Measurements from ENCODE around the gene SENP3.

The SENP3 gene

DNA sequence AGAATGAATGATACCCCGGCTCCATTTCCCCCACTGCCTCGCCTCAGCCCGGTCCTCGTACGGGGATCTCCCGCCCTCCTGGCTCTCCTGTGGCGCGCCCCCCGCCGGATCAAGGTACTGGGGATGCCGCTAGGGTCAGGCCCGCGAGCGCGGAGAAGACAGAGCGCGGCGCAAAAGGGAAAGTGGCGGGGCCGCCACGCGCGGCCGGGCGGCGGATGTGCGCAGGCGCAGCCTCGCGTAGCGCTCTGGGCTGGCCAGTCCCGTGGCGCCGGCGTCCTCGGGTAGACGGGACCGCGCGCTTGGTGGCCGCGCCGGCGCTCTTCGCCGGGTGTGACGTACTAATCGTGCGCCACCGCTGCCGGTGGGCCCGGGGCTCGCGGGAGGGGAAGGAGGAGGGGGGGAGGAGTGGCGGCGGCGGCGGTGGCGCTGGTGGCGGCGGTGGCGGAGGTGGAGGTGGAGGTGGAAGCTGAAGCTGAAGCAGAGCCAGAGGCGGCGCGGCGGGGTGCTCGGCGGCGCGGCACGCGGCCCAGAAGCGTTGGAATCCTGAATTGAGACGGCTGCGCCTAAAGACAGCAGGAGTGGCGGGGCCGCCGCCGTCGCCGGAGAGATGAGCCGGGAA, at the start of gene SENP3:
Gene SENP3, plus strand, starts transcription at position 331 of the 619 bp plus-strand sequence. CDS start 1,158 bp downstream, outside the sequence.
- DNase-seq: peak; percentile 88

DNA sequence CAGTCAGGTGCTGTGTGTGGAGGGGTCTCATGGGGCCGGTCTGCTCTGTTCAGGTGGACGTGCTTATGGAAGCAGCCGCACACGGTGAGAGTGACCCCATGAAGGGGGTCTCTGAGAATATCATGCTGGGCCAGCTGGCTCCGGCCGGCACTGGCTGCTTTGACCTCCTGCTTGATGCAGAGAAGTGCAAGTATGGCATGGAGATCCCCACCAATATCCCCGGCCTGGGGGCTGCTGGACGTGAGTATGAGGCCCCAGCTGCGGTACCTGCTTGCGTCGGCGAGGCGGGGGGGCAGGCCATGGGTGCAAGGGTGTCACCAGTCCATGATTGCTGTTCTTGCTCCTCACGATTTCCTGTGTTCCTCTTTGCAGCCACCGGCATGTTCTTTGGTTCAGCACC, 49.6 kb upstream of the SENP3 start:
- DNase-seq: no peak

DNA sequence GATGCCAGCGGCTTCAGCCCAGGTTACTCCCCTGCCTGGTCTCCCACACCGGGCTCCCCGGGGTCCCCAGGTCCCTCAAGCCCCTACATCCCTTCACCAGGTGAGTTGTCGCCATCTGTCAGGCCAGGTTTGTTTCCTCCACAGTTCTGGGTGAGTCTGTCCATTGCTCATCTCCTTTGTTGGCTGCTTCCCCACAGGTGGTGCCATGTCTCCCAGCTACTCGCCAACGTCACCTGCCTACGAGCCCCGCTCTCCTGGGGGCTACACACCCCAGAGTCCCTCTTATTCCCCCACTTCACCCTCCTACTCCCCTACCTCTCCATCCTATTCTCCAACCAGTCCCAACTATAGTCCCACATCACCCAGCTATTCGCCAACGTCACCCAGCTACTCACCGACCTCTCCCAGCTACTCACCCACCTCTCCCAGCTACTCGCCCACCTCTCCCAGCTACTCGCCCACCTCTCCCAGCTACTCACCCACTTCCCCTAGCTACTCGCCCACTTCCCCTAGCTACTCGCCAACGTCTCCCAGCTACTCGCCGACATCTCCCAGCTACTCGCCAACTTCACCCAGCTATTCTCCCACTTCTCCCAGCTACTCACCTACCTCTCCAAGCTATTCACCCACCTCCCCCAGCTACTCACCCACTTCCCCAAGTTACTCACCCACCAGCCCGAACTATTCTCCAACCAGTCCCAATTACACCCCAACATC, 48.7 kb upstream of the SENP3 start:
- DNase-seq: no peak

DNA sequence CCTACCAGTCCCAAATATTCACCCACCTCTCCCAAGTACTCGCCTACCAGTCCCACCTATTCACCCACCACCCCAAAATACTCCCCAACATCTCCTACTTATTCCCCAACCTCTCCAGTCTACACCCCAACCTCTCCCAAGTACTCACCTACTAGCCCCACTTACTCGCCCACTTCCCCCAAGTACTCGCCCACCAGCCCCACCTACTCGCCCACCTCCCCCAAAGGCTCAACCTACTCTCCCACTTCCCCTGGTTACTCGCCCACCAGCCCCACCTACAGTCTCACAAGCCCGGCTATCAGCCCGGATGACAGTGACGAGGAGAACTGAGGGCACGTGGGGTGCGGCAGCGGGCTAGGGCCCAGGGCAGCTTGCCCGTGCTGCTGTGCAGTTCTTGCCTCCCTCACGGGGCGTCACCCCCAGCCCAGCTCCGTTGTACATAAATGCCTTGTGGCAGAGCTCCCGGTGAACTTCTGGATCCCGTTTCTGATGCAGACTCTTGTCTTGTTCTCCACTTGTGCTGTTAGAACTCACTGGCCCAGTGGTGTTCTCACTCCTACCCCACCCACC, 47.8 kb upstream of the SENP3 start:
- DNase-seq: no peak

DNA sequence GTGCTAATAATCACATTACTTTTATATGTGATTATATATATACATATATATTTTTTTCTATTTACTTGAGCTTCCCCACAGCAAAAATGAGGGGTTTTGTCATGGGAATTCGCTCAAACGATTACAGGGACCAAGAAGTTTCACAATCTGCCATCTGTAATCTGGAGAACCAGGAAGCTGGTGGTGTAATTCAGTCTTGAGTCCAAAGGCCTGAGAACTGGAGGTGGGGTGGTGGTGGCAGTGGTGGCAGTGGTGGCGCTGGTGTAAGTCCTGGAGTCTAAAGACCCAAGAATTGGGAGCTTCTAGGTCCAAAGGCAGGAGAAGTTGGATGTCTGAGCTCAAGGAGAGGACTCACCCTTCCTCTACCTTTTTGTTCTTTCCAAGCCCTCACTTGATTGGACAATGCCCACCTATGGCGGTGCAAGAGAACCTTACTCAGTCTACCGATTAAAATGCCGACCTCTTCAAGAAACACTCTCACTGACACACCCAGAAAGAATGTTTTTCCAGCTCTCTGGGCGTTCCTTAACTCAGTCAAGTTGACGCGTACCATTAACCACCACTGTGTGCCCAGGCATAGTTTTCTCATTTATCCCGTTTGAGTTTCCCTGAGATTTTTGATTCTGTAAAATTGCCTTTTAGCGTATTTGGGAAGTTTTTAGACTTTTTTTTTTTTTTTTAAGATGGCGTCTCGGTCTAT, 45.7 kb upstream of the SENP3 start:
- DNase-seq: no peak

- DNase-seq: peak; percentile 51
Measured at GRCh38 chr17:7523033-7523432, 38.7 kb upstream of the SENP3 start.

GRCh38 chr17:7528842-7529241, 32.9 kb upstream of the SENP3 start:
- no peak for DNase-seq

DNA sequence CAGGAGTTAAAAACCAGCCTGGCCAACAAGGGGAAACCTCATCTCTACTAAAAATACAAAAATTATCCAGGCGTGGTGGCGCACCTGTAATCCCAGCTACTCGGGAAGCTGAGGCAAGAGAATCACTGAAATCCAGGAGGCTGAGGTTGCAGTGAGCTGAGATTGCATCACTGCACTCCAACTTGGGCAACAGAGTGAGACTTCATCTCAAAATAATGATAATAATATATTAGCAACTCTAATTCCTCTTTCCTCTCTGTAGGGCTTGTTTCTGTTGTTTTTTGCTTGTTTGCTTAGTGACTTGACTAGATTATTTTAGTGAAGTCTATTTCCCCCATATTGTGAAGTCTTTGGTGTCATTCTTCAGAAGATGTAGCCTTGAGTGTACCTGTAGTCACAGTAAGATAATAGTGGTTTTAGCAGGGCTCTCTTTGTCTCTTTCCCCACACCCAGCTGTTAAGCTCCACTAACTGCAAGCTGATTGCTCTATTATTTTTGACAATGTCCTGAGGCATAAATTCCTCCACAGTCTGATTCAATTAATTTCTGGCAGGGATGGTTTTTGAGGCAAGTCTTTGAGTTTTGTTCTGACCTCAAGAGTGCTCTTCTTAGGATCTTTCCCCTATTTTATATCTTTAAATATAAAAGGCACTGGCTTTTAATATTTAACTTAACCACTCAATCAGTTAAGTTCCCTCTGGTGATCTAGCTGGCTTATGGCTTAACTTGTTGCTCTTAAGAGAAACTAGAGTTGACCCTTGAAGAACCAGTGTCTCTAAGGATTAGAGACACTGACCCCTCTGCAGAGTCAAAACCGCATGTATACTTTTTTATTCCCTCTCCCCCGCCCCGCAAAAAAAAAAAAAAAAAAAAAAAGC, 31.5 kb upstream of the SENP3 start:
- DNase-seq: no peak

- no peak for DNase-seq
Measured at GRCh38 chr17:7538050-7538449, 23.7 kb upstream of the SENP3 start.

DNA sequence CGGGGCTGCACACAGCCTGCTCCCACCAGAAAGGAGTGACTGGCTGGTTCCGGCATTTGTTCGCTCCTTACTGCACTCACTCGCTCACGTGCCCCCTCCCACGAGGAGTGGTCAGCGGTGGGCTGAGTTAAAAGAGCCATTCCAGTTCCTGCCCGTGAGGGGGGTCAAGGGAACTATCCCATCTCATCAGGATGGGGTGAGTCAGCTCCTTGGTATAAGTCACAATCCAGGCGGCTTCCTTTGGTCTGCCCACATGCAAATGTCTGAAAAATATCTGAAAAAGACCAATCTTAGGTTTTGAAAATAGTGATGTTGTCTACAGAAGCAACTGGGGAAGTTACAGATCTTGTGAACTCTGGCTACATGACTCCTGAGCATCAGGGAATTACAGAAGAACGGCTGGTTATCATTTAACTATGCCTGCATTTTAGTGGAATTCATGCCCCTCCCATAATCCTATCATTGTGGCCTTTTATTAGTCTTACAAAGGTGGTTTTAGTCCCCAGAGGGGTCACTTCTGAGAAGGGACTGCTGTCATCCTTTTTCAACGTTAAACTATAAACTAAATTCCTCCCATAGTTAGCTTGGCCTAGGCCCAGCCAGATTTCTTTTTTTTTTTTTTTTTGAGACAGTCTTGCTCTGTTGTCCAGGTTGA, 22.7 kb upstream of the SENP3 start:
- DNase-seq: no peak

DNA sequence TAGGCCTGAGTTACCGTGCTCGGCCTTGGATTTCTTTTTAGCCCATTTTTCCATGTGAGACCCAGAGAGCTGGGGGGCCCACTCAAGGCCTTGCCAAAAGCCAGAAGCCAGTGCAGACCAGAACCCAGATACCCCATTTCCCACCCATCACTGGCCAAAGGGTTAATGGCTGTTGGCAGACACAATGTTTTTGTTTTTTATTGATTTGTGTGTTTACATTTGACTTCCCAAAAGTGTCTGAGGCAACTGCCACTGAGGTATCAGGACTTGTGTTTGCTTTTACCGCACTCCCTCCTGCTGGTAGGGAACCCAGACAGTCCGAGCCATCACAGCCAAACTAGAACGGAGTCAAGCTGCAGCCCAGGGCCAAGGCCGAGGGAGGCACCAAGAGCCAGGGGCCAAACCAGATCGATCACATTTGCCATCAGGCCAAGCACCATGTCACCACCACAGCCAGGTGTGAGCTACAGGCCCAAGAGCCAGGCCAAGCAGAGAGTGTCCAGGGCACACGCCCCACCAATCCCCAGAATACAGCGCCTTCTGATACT, 20.6 kb upstream of the SENP3 start:
- DNase-seq: no peak

GRCh38 chr17:7544911-7545310, 16.8 kb upstream of the SENP3 start:
- DNase-seq: no peak

DNA sequence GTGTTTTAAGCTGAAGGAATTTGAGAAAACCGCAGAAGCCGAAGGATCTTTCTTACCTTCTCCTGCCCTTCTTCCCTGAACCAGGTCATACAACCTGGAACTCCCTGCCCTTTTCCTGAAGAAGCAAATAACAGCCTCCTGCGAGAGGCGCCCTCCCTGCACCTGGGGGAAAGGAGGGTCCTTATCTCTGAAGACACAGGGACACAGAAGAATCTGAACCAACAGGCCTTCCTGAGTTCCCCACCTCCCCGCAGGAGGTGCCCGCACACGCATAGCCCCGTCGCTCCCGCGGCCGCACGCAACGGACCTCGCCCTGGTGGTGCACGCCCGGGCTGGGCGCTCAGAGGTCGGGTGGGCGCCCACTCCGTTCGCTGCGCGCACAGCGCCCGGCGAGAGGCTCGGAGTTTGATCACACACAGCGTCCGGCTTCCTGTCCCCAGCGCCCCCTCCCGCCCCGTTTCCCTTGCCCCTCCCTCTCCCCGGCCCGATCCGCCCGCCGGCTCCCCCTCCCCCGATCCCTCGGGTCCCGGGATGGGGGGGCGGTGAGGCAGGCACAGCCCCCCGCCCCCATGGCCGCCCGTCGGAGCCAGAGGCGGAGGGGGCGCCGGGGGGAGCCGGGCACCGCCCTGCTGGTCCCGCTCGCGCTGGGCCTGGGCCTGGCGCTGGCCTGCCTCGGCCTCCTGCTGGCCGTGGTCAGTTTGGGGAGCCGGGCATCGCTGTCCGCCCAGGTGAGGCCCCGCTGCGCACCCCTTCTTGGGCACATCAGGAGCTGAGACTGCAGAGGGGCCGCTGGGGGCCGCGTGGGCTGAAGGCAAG, 12.9 kb upstream of the SENP3 start, which contains the start of gene TNFSF12:
Gene TNFSF12, plus strand, starts transcription at position 474 of the 816 bp plus-strand sequence. Its CDS starts 96 bp downstream, at position 570.
- DNase-seq: peak; percentile 35

DNA sequence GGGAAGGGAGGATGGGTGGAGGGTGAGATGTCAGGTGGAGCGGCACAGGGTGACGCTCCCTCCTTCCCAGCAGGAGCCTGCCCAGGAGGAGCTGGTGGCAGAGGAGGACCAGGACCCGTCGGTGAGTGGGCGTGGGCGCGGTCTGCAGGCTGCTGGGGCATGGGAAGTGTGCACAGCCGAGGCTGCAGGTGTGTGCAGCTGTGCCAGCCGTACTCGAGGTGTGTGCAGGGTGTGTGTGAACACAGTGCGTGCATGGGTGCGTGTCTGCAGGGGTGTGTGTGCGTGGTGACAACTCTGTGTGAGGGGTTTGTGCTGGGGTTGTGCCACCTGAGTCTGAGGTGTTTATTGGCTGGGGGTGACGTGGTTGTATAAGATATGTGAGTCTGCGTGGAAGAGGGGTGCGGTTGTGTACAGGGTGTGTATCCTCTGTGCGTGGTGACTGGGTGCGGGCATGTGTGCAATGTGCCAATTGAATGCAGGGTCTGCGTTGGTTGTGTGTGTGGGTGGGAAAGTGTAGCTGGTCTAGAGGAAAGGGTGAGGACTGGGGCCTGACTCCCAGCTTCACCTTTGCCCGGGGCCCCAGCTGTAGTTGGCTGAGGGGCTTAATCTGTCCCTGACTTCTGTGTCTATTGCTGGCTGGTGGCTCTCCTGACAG, 12.2 kb upstream of the SENP3 start:
- peak; percentile 34 for DNase-seq

GRCh38 chr17:7550344-7550743, 11.4 kb upstream of the SENP3 start:
- no peak for DNase-seq

GRCh38 chr17:7551396-7551795, 10.3 kb upstream of the SENP3 start:
- no peak for DNase-seq

DNA sequence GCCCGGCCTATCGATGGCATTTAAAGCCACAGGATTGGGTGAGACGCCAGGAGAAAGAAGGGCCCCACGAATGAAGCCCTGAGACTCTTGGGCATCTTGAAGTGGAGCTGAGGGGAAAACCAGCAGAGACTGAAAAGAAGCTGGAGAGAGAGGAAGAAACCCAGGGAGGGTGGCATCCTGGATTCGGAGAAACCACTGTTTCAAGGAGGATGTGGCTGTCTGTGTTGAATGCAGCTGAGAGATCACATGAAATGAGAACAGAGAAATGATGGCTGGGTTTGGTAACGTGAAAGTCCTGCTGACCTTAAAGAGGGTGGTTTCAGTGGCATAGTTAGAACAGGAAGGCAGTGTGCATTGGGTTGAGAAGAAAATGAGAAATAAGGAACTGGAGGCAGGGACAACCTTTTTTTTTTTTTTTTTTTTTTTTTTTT, 9.1 kb upstream of the SENP3 start:
- no peak for DNase-seq

GRCh38 chr17:7553356-7553755, 8.4 kb upstream of the SENP3 start:
- no peak for DNase-seq

GRCh38 chr17:7555320-7555948, 6.3 kb upstream of the SENP3 start:
- DNase-seq: no peak

DNA sequence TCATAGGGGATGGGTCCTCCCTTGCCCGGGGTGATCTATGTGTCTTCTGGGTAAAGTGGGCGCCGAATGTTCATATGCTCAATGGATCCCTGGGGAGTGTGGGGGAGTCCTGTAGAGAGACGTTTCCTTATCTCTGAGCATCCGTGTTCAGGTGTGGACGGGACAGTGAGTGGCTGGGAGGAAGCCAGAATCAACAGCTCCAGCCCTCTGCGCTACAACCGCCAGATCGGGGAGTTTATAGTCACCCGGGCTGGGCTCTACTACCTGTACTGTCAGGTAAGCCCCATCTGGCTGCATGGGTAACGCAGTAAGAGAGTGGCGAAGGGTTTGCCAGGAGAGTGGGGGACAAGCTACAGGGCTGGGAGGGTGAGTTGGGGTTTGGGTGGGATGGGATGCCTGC, 5.1 kb upstream of the SENP3 start:
- DNase-seq: no peak

All from activated CD4-positive, alpha-beta T cell treated with anti-CD3 and anti-CD28 coated beads, Interleukin-2, amount 50 U/mL, for 1 hour (primary cell).